Activated T-helper 1 cell treated with anti-CD3 and anti-CD28 coated beads, Interleukin-2, amount 50 U/mL, for 16 hours (primary cell): ENCODE measurements around the gene FOXC1.

Experiments
- DNase-seq, 2 donors: peaks; one replicate each; pipeline ENCODE4 v3.0.0-alpha.2; 2020; ENCODE audit warnings: low read depth in 1 of 2, low spot score in 1 of 2

Gene FOXC1

DNA sequence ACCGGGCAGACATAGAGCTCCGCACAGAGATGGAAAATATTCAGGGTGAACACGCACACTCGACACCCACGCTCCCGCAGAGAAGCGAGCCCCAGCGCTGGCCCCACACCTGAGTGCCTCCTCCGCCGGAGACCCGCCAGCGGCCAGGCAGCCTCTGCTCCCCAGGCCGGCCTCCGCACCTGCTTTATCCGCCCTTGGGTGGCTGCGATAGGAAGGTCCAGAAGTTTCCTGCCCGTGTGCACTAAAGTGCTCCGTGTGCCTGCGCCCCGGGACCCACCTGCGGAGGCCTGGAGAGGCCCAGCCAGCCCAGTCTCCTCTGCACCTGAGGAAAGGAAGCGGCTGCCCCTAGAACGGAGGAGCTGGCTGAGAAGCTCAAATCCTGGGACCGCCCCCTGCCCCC, 10.8 kb upstream of the FOXC1 start:
- no peak for DNase-seq

DNA sequence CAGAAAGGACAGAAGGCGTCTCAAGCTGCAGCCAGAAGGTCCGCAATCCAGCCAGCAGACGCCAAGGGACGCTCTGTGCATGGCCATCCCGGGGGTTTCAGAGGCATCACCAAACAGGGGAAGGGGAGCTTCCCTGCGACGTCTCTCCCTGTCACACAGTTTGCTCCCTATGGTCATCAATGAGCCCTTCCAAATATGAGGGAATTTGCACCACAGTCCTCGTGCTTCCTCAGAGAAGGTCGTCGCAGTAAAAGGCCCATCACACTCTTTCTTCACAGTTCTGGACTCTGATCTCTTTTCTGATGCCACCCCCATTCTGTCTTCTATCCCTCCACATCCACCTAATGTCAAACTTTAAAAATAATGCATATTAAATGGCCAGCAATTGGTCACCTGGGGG, 10.2 kb upstream of the FOXC1 start:
- DNase-seq, result no peak

GRCh38 chr6:1600063-1600763, 9.5 kb upstream of the FOXC1 start:
- no peak for DNase-seq

DNA sequence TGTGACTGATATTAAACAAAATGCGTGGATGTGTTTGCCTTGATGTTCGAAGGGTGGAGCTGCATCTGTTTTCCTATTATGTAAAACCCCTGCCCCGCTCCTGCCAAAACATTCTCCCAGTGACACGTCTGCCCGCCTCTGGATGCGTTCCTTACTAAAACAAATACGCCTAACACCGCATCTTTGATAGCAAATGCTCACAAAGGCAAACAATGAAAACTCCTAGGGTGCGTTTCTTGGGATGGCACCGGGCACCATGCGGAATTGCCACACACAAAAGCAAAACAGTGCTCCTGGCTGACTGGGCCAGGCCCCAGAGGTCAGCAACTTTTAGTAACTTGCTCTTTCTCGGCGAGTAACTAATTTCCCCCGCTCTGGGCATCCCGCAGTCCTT, 9.0 kb upstream of the FOXC1 start:
- DNase-seq, result no peak

DNA sequence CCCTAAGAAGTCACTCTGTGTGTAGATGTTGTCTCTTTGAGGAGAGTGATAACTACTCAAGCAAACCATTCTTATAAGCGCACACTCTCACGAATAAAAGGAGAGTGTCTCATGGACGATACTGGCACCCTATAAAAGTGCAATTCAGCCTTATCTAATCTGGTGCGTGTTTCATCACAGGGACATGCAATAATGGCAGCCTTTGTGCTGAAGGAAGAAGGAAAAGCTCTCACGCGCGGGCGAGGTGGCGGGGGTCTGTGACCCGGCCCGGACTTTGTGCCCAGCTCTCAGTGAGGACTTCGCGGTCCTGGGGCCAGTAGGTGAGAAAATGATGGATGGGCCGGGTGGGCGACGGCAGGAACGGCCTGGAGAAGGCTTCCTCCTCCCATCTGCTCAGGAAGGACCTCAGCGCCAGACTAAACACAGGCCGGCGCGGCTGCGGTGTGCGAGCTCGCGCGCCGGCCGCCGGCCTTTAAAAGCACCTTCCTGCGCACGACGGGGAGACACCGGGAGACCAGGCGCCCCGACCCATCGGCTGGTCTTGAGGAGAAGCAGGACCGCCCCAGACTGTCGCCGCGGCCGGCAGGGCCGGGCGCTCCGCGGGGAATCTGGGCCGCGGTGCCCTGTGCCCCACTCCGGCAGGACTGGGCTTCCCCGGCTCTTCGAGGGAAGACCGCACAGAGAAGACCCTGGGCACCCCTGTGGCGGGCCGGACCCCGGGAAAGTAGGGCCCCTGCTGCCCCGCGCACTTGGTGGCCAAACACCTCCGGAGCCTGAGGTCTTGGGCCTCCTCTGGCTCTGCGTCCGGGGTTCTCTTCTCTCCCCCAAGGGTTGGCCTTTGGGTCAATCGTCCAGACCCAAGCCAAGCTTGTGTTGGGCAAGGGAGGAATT, 8.3 kb upstream of the FOXC1 start:
- DNase-seq, result no peak

- no peak for DNase-seq
Observed at GRCh38 chr6:1602049-1602713, 7.5 kb upstream of the FOXC1 start.

DNA sequence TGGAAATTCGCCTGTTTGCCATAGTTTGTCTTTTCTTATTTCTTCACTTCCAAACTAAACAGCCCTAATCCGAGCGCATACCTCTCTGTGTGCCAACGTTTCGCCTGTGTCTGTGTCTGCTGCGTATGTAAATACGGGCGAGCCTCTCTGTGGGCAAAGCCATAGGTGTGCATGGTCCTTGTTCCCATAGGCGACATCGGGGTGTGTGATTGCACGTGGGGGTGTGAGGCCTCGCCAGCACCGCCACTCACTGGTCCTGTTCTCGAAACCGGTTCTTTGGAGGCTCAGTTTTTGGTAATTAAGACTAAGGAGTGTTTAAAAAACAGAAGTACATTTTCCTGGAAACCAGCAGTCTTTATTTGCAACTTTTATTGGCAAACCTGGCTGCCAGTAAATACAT, 6.0 kb upstream of the FOXC1 start:
- DNase-seq, result no peak

DNA sequence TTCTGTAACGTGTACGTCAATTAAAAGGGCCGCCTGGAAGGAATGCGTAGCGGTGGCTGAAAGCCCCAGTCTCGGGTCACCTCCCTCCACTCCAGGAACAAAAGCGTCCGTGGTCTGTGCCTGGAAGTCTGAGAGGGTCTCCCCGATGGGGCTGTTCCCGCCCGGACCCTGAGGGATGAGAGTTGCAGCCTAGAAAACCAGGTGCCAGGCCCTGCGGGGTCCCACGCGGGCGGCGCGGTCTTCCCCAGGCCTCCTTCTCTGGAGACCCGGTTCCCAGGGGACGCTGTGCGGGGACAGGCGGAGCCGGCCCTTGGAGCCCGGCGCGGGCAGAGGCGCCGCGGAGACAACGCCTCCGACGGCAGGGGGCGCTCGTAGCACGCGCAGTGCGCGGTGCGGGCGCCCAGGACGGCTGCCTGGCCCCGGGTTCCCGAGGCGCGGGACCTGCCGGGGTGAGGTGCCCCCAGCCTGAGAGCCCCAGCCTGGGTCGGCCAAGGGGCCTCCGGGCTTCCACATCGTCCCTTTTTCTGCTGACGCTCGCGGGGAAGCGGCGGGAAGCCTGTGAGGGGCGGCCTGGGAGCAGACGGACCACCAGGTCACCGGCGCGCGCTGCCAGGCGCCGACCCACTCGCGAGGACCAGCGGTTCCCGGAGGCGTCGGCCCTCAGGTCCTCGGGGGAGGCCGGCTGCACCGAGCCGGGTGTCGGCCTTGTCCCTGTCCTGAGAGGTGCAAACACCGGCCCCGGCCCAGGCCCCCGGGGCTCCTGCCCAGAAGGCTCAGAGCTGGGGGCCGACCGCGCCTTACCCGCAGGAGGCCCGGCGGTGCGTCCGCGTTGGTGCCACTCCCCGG, 5.3 kb upstream of the FOXC1 start:
- peak; percentile 38 to 54 for DNase-seq

DNA sequence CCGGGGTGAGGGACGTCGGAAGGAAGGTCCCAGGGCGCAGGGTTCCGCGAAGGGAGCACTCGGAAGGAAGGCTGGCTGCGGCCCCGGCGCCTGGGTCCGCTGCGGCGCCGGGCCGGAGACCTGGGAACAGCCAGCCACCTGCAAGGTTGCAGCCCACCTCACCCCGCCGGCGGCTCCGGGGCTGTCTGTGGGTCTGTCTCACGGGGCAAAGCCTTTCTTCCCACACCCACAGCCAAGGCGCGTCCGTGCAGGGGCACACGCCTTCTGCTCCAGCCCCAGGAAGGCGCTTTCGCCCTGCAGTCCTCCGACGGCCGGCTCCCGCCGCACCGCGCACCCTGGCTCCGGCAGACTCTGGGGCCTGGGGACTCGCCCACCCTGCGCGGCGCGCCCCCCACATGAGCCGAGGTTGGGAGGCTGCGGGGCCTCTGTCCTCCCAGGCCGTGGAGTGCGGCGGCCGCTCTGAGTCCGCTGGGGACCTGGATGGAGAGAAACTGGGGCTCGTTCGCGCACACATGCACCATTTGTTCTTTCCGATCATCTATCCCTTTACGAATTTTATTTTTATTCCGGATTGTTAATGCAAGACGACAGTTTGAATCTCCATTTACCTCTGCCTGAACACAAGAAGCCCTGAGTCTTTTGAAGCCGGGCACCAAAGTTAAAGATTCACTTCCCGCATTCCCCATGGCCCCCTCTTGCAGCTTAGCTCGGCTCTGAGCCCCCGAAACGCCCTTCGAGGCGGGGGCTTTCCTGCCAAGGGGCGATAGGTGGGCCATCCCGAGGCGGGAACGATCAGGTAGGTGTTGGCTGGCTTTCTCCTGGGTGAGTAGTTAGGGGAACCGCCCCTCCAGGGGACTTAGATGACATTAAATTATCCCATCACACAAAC, 4.5 kb upstream of the FOXC1 start:
- no peak for DNase-seq

DNA sequence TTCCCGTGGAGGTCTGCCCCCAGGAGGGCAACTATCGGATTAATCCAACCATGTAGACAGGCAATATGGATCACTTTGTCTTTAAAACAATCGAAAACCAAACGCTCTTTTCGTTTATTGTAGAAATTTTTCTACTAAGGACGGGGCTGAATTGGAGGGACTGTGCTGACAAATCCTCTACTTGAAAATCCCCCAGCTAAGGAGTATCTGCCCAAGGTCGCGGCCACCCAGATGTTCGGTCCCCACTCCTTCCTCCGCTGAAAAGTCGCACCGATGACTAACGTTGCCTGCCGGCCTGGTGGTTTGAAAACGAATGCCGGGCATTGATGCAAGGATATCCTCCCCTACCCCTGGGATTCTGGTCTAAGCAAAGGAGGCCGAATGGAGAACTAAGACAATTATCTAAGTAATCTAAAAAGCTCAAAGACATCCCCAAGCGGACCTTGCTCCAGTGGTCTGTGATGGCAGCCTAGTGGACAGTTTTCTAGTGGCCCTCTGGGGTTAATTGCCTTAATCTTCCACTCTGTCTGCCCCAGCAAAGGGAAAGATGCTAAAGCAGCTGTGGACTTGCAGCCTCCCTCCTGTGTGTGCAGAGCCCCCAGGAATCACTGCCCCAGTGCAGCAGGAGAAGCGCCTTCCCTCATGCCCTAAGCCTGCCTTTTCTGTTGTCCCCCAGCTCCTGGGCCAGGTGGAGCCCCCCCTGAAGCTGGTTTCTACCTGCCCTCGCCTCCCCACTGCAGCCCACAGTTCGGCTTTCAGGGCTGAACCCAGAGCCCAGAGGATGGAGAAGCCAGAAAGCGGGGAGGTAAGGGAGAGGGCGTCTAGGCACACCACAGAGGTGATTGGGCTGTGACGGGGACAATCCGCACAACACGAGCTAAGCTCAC, 3.6 kb upstream of the FOXC1 start:
- DNase-seq, result no peak

DNA sequence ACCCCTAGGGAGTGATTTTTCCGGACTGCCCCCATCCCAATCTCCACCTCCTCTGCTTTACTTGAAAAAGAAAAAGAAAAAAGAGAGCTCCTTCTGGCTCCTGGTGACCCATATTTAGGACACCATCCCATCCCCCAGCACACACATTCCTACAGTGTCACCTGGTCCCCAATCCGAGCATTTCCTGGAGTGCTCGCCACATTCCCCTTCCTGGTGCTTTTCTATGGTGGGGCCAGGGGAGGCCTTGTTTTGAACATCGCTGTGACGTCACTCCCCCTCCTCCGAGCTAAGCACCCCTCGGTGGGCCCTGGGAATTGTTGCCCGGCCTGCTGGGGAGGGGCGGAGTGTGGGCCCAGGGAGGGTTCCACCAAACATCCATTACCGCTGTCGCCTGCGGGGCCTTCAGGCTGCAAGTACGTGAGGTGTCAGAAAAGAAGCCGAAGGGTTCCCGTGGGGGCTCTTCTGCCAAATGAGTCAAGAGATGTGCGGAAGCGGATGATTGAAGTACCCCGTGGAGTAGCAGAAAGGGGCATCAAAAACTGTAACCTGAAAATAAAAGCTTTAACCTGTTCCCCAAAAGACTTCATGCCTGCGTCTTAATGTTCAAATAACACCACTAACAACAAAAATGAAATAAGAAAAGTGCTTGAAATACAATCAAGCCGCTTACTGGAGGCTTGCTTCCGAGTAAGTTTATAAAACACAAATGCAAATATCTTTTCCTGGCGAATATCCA, 2.8 kb upstream of the FOXC1 start:
- no peak for DNase-seq

GRCh38 chr6:1607516-1608221, 2.0 kb upstream of the FOXC1 start:
- DNase-seq, result no peak

DNA sequence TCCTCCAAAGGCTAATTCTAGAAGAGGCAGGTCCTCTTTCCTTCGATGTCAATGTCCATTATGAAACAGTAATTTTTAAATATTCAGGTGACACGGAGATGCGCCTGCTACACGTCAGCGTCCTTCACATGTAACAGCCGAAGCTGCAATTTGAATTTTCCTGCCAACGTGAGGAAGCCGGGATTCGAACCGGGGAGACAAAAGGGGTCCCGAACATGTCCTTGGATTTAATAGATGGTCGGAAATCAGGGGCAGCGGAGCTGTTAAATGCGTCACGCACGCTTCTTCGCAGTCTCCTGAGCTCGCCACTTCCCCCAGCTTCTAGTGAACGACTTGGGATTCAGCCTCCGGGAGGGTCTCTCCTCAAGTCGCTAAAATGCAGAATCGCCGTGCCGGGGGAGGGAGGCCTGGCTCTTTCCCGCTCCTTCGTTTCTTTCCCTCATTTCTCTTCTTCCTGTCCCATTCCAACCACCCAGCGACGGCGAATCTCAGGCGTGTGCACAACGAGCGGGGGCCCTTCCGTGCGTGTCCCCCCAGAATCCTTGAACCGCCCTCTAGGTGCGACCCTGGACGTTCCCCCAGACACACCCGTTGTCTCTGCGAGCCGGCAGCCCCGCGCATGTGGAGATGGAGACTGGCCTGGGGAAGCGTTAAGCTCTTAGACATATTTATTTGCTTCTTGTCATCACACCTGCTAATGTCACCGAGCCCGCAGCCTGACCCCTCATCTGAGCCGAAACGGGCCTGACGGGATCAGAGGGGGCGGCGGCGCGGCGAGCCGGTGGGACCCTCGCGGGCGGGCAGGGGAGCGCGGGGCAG, 1.3 kb upstream of the FOXC1 start:
- no peak for DNase-seq

DNA sequence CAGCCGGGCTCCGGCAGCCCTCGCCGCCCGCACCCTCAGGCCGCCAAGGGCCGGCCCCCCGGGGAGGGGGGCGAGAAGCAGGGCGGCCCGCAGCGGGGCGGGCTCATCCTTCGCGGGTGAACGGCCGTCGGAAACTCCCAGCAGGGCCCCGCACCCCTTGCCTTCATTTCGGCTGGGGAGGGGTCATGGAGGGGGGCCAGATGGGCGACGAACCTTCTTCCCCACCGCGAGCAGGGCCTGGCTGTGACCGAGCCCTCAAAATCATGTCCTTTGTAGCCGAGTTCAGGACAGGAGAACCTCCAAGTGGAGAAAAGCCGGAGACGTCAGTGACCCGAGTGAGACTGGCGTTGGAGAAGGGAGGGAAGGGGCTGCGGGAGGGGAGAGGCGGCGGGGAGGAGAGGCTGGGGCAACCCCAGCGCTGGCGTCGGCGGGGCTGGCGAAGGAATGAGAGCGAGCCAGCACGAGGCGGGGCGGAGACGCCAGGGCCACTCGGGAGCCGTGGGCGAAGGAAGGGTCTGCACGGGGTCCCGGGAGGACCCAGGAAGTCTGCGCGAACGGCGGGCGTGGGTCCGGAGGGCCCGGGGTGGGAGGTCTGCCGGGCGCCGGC, 571 bp upstream of the FOXC1 start:
- DNase-seq, result no peak

DNA sequence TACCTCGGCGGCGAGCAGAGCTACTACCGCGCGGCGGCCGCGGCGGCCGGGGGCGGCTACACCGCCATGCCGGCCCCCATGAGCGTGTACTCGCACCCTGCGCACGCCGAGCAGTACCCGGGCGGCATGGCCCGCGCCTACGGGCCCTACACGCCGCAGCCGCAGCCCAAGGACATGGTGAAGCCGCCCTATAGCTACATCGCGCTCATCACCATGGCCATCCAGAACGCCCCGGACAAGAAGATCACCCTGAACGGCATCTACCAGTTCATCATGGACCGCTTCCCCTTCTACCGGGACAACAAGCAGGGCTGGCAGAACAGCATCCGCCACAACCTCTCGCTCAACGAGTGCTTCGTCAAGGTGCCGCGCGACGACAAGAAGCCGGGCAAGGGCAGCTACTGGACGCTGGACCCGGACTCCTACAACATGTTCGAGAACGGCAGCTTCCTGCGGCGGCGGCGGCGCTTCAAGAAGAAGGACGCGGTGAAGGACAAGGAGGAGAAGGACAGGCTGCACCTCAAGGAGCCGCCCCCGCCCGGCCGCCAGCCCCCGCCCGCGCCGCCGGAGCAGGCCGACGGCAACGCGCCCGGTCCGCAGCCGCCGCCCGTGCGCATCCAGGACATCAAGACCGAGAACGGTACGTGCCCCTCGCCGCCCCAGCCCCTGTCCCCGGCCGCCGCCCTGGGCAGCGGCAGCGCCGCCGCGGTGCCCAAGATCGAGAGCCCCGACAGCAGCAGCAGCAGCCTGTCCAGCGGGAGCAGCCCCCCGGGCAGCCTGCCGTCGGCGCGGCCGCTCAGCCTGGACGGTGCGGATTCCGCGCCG, 994 bp downstream of the FOXC1 start:
- no peak for DNase-seq

DNA sequence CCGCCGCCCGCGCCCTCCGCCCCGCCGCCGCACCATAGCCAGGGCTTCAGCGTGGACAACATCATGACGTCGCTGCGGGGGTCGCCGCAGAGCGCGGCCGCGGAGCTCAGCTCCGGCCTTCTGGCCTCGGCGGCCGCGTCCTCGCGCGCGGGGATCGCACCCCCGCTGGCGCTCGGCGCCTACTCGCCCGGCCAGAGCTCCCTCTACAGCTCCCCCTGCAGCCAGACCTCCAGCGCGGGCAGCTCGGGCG, 1.5 kb downstream of the FOXC1 start:
- DNase-seq, result no peak
